ENCODE results near the gene COASY.
"Not testable (repeated sequence)": the region's sequence is repeated elsewhere in the genome, so short reads cannot be mapped to it uniquely, and the experiment has no call there.

Gene COASY

DNA sequence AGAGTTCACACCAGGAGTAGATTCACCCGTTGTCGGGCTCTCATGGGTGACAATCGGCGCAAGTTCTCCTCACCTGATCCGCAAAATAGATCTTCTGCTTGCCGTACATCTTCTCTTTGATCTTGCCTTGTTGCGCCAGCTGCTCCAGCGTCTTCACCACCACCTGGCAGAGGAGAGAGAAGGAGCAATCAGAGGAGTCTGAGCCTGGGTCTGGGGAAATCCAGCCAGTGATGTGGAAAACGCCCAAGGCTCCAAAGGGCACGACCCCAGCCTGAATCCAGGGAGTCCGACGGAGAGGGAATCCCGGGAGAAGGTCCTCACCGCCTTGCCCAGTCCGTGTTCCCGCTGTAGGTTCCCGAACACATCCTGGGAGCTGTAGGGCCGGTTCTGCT lies 15.2 kb downstream of the COASY start:
- DNase-seq, result no peak

DNA sequence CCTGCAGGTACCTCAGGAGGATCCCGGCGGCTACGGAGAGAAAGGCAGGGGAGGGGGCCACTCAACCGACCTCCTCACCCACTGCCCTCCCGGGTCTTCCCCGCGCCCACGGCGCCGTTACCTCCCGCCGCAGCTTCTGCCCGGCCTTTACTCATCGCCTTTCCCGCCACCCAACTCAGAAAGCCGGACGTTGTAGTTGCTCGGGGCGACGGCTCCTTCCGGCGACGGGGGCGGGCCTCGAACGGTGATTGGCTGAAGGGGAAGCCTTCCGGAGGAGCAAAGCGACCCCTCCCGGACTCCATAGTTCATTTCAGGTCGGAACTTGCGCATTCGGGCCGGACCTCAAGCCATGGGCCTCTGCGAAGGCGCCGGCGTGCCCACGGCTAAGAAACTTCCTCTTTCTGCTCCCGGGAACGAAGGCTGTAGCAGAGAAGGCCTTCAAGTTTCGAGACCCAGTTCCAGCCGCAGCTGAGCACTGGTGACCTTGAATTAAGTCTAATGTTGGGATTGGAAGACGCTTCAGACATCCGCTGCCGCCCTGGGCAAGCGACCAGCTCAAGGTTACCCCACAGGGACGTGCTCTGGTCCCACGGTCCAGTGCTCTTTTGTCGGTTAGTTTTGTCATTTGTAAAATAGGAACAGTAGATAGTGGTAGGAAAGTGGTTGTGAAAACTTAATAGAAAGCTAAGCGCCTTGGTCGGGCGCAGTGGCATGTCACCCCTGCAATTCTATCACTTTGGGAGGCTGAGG lies 15.8 kb downstream of the COASY start, which contains the start of gene PSMC3IP:
PSMC3IP (minus strand) TSS at position 198 of the 750 bp plus-strand sequence; CDS start at position 155, 43 bp downstream.
- DNase-seq, result peak; percentile 79 to 91

DNA sequence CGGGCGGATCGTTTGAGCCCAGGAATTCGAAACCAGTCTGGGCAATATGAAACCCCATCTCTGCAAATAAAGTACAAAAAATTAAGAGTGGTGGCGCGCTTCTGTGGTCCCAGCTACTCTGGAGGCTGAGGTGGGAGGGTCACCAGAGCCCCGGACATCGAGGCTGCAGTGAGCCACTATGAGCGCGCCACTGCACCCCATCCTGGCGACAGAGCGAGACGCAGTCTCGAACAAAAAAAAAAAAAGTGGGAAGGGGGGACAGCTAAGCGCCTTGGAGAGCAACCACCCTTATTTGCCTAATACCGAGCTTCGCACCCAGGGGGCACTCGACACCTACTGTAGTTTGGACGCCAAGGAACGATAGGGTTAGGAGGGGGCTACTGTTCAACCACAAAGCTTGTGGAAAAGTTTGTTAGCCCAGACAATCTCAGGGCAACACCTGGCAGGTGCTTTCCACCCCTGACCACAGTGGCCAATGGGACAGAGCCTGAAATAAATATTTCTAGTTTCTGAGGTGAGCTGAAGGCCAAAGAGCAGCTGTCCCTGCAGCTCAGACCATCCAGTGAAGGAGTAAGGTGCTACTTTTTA lies 16.4 kb downstream of the COASY start:
- DNase-seq, result peak; percentile 71 to 76

DNA sequence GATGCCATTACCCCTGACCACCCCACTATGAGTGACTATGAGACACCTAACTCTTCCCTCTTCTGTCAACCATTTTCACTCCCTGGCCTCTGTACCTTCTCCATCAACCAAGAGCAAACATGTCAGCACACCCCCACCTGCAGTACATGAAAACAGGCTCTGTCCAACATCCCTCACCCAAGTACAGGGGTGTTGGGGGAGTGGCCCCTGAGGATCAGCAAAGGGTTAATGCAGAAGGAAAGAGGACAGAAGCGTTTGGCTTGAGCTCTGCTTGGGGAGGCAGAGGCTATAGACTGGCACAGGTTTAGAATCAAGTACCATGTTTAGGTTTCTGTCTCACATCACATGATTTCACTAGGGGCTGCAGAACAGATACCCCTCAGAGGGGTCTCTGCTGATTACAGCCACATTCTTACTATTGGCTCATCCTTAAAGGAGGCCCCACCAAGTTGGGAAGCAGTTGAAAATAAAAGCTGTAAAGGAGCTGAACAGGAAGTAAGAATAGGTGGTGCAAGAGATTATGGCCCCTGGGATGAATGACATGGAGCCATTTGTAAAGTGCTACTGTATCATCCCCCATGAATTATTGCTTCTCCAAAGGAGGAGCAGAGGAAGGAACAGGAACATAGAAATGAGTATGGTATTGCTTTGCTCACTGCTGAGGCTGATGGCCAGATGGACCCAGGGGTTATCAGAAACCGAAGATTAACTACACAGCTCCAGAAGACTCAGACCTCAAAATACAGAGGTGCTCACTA lies 18.0 kb downstream of the COASY start:
- DNase-seq, result no peak

DNA sequence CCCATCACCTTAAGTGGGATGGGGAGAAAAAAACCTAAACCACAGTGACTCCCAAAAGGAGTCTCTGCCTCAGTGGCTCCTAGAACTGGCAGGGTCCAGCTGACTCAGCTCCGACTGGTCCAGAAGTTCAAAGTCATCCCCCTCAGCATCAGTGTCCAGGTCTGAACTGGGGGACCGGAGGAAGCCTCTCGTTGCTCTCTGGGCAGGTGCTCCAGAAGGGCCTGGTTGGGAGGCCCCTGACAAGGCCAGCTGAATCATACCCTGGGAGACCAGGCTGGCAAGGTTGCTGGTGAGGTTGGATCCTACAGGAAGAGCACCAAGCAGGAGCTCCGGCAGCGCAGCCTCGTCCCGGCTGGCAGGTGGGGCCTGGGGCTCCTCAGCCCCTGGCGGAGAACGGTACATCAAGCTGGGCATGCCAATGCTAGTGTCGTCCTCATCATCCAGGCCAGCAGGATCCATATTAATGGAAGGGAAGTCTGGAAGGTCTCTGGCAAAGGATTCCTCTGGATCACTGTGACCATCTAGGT lies 19.9 kb downstream of the COASY start:
- DNase-seq, result no peak

DNA sequence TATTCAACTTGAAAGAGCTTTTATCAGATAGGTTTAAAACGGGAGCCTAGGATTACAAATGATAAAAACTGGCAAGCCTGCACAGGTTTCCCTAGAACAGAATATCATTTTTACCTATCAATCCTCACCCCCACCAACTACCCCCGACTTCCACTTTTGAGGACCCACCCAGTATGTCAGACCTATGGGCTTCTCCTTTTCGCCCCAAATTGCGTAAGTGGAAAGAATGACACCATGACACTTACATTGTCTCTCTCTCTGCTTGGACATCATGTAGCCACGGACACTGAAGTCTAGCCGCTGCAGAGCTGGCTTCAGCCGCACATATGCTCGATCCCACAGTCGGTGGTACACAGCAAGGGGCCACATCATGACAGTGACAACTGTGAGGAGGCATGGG lies 22.9 kb downstream of the COASY start:
- no peak for DNase-seq

DNA sequence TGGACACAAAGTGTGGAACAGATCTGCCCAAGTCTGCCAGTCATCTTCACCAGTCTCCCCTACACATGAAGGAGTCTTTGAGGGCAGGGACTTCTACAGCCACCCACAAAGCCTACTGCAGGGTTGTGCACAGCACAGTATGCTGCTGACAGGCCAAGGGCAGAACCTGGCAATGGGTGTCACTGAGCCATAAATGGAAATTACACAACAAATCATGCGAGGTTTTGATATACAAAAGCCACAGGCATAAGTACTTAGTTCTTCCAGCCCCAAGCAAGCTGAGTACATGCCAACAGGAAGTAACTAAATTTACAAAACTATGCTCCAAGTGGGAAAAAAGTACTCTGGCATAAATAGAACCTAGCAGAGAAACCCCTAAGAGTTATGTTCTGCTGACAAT lies 23.4 kb downstream of the COASY start:
- no peak for DNase-seq

DNA sequence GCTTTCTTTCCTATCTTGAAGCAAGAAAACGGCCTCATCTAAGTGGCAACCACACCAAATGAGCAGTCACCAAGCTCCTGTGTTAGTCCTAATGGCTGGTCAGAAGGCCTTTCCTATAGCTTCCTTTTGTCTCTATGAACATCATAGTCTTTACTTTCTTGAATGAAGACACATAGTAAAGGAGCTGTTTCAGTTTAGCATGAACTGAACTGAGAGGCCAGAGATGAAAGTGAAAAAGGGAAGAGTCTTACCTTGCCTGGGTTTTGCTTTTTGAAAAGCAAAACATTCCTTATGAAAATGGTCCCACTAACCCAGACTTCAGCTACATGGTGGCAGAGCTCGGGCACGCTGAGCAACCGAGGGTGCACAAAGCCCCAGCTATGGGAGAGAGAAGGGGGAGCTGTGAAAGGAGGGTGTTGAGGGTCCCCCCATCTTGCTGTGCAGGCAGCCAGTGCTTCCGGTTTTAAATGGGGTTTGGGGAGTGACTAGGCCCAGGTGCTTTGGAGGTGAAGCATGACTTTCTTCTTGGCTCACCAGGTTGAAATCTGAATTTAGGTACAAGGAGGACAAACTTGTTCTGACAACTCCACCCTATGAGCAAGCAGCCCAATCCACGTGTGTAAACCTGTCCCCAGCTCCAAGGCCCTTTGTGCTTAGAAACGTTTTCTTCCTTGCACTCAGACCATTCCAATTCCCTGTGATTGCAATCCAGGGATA lies 24.7 kb downstream of the COASY start:
- no peak for DNase-seq

DNA sequence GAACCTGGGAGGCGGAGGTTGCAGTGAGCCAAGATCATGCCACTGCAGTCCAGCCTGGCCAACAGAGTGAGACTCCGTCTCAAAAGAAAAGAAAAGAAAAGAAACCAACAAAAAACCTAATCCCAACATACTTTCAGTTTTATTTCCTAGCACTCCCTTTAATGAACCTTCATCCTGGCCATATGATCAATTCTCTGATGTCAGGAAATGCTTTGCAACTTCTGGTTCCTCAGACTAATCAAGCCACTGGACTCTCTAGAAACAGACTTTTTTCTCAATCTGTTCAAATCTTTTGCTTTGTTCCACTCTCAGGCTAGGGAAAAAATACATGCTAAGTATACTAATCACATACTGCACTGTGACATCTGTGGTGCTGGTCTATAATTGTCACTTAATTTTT lies 28.9 kb downstream of the COASY start:
- no peak for DNase-seq

DNA sequence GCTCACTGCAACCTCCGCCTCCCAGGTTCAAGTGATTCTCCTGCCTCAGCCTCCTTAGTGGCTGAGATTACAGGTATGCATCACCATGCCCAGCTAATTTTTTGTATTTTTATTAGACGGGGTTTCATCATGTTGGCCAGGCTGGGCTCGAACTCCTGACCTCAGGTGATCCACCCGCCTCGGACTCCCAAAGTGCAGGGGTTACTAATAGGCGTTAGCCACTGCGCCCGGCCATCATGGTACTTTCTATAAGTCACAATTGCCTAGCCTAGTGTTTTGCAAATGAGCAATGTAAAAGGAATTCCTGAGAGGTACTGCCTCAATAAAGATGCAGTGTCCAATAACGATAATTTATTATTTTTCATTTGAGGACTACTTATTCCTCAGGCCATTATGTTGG lies 29.5 kb downstream of the COASY start:
- DNase-seq, result no peak

DNA sequence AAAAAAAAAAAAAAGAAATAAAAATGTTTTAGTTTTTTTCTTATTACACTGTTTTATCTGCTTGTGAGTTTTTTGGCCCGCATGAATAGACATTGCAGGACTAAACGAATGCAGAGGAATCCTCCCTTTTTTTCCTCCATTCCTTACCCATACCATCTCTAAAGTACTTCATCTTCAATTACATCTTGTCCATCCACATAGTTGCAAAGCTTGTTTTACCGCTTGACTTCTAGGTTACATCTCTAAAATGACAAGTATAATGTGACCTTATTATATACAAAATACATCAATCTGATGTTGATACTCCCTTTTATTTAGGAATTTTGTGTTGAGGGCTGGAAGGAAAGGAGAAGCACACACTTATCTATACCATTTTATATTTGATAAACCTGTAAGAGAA lies 34.4 kb downstream of the COASY start:
- DNase-seq, result no peak

DNA sequence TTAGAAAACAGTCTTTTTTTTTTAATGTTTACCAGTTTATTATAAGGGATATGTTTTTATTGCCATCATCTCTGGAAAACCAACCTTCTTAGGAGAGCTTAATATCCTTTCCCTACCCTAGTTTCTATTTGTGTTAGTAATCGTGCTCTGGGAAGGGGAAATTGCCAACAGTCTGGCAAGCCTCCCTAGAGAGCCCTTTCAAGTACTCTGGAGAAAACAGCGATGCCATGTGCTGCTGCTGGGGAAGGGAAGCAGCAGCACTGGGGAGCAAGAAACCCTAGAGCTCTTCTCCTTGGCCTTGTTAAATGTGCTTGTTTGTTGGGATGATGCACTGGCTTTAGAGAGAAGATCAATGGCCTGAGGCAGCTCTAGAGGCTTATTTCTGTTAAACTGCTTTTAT lies 37.0 kb downstream of the COASY start:
- peak; percentile 22 to 70 for DNase-seq

DNA sequence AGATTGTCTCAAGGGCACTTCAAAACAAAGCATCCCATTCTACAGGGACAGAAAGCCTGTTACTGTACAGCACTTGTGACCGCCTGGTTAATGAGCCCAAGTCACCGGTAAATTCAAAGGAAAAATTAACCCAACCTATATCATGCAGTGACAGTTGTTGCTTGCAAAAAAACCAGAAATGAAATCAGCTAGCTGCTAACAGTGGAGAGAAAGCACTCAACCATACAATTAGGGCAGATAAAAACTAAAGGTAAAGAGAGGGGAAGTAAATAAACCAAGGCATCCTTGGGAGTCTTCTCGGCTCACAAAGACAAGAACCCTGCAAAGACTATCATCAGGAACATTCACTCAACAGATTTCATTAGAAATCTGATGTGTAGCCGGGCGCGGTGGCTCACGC lies 41.4 kb downstream of the COASY start:
- no peak for DNase-seq

DNA sequence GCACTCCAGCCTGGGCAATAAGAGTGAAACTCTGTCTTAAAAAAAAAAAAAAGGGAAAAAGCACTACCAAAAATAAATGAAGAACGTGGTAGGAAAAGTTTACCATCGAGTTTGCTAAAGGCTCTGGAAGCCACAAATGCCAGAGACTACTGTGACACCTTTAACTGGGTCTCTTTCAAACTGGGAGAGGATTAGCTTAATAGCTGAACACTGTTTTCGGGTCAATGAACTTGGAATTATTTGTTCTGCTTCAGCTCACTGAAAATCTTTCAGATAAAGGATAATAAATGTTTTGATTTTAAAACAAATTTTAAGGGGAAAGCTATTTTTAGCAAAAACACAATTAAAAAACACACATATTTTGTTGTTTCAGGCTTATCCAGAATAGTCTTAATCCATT lies 45.8 kb downstream of the COASY start:
- no peak for DNase-seq

DNA sequence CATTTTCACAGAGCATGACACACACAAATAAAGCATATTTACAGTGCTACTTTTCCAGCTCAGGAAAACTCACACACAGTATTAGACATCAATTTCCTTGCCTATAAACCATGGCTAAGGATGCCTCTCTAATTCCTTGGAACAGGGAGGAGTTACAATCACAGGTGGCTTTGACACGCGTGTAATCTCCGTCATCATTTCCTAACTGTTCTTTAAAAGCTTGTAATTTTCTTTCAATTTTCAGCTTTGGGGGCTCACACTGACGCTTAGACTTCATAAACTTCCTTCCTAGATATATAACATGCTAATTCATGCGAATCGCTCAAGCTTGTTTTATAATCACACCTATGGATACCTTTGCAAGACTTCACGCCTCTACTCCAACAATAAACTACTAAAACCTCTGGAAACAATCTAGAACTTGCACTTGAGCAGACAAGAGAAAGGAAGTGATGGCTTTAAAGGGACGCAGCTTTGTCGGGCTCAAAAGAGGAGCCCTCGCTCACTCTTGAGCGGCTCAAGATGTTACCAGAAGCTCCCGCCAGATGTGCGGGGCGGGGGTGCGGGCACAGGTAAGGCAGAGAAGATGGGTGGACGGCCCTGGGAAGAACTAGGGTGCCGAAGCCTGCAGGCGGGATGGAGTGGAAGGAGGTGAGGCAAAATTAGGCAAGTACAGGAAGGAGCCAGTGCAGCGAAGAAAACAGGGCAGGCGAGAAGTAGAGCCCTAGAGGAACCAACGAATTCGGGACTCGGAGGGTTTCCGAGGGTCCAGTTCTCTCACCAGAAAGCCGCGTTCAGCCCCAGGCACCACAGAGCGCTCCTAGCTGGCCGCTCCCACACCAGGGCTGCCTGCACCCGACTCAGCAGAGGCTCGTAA lies 46.6 kb downstream of the COASY start:
- DNase-seq, result no peak

DNA sequence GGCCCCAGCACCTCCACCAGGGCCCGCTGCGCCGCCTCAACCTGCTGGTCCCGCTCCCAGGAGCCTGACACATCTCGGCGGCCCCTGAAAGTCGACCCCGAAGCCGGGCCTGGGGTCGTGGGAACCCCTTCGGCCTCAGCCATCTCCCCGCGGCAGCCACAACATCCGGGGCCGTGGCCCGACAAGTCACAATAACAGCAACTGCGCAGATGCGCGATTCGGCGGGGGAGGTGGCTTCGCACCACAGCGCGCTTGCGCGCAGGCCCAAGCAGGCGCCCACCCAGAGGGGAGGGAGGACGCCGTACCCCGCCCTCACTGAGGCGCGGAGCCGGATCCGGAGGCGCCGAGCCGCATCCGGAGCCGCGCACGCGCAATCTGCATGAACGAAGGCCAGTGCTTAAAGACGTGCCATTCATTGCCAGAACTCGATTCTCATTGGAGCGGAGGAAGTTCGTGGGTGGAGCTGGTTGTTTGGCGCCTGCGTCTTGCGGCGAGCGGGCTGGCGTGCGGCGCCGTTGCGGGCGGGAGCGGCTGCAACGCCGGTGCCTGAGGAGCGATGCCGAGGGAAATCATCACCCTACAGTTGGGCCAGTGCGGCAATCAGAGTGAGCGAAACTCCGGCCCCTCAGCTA lies 47.4 kb downstream of the COASY start, which contains the start of the genes RETREG3 and TUBG1:
RETREG3 (minus strand) TSS at position 193 of the 632 bp plus-strand sequence; CDS start at position 143, 50 bp downstream.
TUBG1 (plus strand) TSS at position 502 of the 632 bp plus-strand sequence; CDS start at position 557, 55 bp downstream.
- DNase-seq, result peak; percentile 95 to 99

DNA sequence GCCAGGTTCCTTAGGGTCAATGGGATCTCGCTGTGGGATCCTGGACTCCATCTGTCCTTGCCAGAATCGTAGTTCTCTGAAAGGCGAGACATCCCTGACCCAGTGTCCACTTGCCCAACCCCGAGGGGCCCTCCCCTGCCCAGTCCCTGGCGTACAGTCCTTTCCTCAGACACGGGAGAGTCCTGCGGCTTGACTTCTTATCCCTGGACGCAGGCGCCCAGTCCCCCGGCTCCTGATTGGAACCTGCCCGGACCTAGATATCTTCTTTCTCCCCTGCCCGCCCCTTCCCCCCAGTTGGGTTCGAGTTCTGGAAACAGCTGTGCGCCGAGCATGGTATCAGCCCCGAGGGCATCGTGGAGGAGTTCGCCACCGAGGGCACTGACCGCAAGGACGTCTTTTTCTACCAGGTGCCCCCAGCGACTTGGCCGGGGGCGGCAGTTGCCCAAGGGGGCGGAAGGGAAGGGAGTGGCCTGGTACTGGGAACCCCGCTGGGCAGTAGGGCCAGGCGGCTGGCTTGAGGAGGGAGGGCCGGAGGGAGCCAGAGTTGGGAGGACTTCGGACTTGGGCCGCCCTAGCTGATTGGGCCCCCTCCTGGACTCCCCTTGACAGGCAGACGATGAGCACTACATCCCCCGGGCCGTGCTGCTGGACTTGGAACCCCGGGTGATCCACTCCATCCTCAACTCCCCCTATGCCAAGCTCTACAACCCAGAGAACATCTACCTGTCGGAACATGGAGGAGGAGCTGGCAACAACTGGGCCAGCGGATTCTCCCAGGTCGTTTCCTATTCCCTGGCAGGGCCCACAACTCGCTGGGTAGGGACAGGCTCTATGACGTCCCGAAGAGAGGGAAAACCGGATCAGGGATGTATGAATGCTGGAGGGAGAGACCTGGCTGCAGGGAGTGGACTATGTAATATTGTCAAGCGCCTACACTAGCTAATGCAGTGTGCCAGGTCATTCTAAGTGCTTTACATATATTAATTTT lies 48.2 kb downstream of the COASY start:
- not testable (repeated sequence) for DNase-seq

DNA sequence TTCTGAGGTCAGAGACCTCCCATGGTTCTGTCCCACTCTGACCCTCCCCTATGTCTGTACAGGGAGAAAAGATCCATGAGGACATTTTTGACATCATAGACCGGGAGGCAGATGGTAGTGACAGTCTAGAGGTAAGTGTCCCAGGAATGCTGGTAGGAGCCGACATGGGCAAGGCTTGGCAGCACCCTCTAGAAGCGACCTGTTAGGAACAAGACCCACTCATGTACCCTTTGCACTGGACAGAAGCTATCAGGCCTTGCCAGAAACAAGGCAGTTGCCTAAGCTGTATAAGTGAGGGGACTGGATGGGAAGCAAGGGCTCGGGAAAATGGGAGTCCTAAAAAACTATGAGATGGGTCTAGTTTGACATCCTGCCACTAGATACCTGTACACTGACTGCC lies 50.1 kb downstream of the COASY start:
- no peak for DNase-seq

DNA sequence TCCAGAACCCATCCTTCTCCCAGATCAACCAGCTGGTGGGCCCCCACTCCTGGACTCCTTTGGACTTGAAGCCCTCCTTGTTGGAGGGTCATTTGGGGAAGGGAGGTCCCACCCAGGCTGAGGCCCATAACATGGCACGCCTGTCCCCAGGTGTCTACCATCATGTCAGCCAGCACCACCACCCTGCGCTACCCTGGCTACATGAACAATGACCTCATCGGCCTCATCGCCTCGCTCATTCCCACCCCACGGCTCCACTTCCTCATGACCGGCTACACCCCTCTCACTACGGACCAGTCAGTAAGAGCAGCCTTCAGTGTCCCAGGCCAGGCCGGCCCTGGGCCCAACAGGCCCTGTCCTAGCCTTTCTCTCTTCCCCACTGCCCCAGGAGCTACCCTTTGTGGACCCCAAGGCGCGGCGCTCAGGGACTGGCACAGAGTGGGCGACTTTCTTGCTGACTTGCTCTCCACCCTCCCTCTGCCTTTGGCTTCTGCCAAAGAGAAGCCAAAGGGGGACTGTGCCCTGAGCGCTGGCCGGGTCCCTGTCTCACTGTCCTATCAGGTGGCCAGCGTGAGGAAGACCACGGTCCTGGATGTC lies 51.8 kb downstream of the COASY start:
- no peak for DNase-seq

Measured in NCI-H446 (cell line).